Immature natural killer cell (primary cell): ENCODE measurements around the gene NLRP3. TPM values are rescaled to one million over a fixed set of nuclear protein-coding genes. Genes with fewer than 3 reads are reported as not detected.

Experiments used
- DNase-seq, 3 donors: peaks; one replicate each; pipeline ENCODE4 v3.0.0; 2022; ENCODE audit warnings: mixed read lengths in 1 of 3
- H3K27ac Mint-ChIP-seq, 6 donors: one replicate each; pipeline ENCODE4 v1.8.0; 2020; ENCODE audit warnings: mixed read lengths in 6 of 6, mild to moderate bottlenecking in 5 of 6, inconsistent platforms in 4 of 6, moderate library complexity in 3 of 6
- H3K27me3 Mint-ChIP-seq, 3 donors: one replicate each; pipeline ENCODE4 v1.8.0; 2020 to 2021; ENCODE audit warnings: low read depth in 3 of 3, mild to moderate bottlenecking in 3 of 3, mixed read lengths in 3 of 3, moderate library complexity in 3 of 3, inconsistent platforms in 1 of 3
- H3K36me3 Mint-ChIP-seq, 3 donors: one replicate each; pipeline ENCODE4 v1.8.0; 2020; ENCODE audit warnings: mixed read lengths in 3 of 3, inconsistent platforms in 2 of 3, mild to moderate bottlenecking in 2 of 3
- H3K4me1 Mint-ChIP-seq, 2 donors: one replicate each; pipeline ENCODE4 v1.8.0; 2020; ENCODE audit warnings: inconsistent platforms in 2 of 2, mild to moderate bottlenecking in 2 of 2, mixed read lengths in 2 of 2, moderate library complexity in 1 of 2
- H3K4me3 Mint-ChIP-seq, 5 donors: one replicate each; pipeline ENCODE4 v1.8.0; 2020; ENCODE audit warnings: mild to moderate bottlenecking in 5 of 5, mixed read lengths in 5 of 5, inconsistent platforms in 3 of 5, moderate library complexity in 3 of 5
- H3K9me3 Mint-ChIP-seq, 6 donors: one replicate each; pipeline ENCODE4 v1.8.0; 2020; ENCODE audit warnings: mild to moderate bottlenecking in 6 of 6, mixed read lengths in 6 of 6, inconsistent platforms in 4 of 6, moderate library complexity in 3 of 6
- polyA plus RNA-seq, 3 donors: library from polyadenylated mRNA; unstranded; fragments of 300-500 nt; fragmentation: Illumina TruSeq; gene quantifications; one replicate each; pipeline ENCODE4 v1.2.3, GENCODE V29; 2021

Gene NLRP3
- polyA plus RNA-seq, 3 donors from 2014 or later: 1.0 to 1.5 TPM; not detected in 1

DNA sequence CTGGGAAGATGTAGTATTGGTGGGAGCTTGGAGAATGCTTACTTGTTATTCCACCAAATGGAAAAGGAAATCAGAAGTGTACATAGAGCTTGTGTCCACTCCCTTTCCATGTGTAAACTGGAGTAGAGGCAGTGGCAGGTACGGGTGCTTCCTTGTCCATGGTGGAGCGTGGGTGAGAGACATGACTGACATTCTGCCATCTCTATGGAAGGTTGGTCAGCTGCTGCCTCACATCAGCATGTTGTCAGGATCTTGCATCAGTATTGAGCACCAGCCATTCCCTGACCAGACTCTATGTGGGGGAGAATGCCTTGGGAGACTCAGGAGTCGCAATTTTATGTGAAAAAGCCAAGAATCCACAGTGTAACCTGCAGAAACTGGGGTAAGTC, 19.8 kb downstream of the NLRP3 start:
- Mint-ChIP-seq H3K4me3 (no peak overlapping the region), H3K27me3 (peaks cover 0 to 2% (median 0%) of the 10 kb centered on the region in 3 donors), H3K27ac (no peak overlapping the region)

DNA sequence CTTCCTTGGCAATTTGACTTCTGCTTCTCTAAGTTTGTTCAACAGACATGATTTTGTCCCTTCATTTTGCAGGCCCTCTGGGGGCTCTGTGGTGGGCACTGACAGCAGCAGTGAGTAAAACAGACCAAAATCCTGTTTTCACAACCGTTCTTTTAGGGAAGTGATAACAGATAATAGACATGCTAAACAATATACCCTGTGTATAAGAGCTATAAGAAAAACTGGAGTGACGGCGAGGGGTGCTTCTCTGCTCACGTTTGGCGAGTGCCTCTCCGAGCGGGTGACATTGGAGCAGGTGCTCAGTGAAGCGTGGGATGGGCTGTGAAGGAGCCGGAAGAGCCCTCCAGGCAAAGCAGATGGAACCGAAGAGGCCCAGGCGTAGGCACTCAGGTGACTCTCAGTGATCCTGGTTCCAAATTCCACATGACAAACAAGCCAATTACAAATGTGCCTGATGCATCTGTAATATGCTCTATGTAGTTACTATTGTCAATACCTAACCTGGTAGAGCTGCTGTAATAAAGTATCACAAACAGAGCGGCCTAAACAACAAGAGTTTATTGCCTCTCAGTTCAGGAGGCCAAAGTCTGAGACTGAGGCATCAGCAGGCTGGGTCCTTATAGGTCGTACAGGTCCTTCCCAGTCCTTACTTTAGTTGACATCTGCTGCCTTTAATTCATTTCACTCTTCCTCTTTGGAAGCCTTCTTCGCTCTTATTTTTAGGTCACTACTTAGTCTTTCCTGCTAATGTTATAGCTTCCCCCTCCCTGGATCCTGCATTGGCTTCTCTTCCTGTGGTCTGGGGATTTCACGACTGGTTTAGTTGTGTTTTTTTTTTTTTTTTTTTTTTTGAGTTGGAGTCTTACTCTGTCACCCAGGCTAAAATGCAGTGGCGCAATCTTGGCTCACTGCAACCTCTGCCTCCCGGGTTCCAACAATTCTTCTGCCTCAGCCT, 21.9 kb downstream of the NLRP3 start:
- Mint-ChIP-seq H3K27ac (no peak overlapping the region), H3K9me3 (no peaks in the 10 kb centered on the region), H3K4me3 (no peak overlapping the region), H3K27me3 (peaks cover 0 to 2% (median 0%) of the 10 kb centered on the region in 3 donors), H3K4me1 (no peaks in the 10 kb centered on the region), H3K36me3 (peaks cover 0 to 12% (median 5%) of the 10 kb centered on the region in 3 donors)
- DNase-seq: no peak

More for the DNA sequence above, 19.8 kb downstream of the NLRP3 start:
- Mint-ChIP-seq H3K4me1 (no peaks in the 10 kb centered on the region), H3K9me3 (no peaks in the 10 kb centered on the region), H3K36me3 (peaks cover 0 to 25% (median 10%) of the 10 kb centered on the region in 3 donors)
- no peak for DNase-seq

DNA sequence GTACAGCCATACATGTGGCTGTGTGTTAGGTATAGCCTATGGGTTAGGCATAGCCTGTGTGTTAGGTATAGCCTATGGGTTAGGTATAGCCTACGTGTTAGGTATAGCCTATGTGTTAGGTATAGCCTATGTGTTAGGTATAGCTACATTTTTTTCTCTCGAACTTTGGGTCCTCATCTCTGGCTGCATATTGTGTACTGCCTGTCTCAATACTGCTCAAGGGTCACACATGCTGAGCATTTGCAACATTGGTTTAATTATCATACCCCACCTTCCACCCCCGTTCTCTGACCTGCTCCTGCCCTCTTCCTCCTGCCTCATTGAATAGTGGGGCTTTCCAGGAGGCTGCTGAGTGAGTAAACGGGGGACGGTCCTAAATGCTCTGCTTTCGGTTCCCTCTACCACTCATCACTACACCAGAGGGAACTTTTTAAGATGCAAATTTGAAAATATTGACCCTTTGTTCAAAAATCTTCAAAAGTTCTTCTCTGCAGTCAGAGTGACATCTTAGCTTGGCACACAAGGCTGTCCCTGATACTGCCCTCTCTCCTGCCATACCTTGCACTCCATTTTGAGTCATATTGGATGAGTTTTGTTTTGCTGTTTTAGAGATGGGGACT, 24.1 kb downstream of the NLRP3 start:
- H3K27me3 Mint-ChIP-seq: peaks cover 0 to 2% (median 0%) of the 10 kb centered on the region in 3 donors
- no peak overlapping the region for H3K4me3 Mint-ChIP-seq
- no peaks in the 10 kb centered on the region for H3K9me3 Mint-ChIP-seq
- H3K27ac Mint-ChIP-seq: no peak overlapping the region
- peaks cover 5 to 16% (median 10%) of the 10 kb centered on the region in 3 donors for H3K36me3 Mint-ChIP-seq
- DNase-seq: no peak
- no peaks in the 10 kb centered on the region for H3K4me1 Mint-ChIP-seq

DNA sequence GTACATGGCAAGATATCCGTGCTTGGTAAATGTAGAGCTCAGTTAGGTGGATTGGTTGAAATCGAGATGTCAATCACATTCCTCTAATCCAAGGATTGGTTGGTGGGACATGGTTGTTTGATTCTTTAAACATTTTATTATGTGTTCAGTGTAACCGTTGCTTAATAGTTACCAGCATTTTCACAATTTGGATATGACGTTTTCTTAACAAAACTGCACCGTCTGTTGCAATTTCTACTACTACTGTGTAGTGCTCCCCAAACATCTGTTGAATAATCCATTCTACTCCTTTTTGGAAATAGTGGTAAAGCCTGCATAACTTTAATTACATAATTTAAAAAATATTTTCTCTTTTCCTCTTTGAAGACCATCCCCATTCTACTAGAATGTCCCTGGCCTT, 25.6 kb downstream of the NLRP3 start:
- Mint-ChIP-seq H3K27me3 (peaks cover 0 to 2% (median 2%) of the 10 kb centered on the region in 3 donors), H3K4me3 (no peak overlapping the region), H3K9me3 (no peaks in the 10 kb centered on the region), H3K36me3 (peaks cover 11 to 29% (median 14%) of the 10 kb centered on the region in 3 donors), H3K4me1 (no peaks in the 10 kb centered on the region), H3K27ac (no peak overlapping the region)
- no peak for DNase-seq

DNA sequence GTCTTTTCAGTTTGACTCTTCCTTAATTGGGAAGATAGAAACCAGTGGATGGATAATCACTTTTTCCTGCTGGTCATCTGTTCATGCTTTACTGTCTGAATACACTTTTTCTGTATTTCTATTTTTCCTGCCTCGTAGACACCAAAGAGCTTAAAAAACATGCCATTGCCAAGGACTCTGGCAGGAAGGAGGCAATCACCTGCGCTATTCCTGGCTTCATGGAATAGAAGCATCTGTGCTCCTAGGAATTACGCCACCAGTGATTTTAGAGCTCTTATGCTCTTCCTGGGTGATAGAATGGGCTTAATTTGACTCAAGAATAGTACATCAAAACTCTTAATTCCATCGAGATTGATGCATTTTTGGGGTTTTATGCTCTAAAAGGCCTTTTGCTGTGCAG, 26.2 kb downstream of the NLRP3 start:
- Mint-ChIP-seq H3K27me3 (peaks cover 0 to 2% (median 2%) of the 10 kb centered on the region in 3 donors), H3K36me3 (peaks cover 12 to 28% (median 14%) of the 10 kb centered on the region in 3 donors), H3K9me3 (no peaks in the 10 kb centered on the region), H3K4me1 (peaks cover 0 to under 1% of the 10 kb centered on the region in 2 donors), H3K27ac (no peak overlapping the region), H3K4me3 (no peak overlapping the region)
- DNase-seq: no peak

DNA sequence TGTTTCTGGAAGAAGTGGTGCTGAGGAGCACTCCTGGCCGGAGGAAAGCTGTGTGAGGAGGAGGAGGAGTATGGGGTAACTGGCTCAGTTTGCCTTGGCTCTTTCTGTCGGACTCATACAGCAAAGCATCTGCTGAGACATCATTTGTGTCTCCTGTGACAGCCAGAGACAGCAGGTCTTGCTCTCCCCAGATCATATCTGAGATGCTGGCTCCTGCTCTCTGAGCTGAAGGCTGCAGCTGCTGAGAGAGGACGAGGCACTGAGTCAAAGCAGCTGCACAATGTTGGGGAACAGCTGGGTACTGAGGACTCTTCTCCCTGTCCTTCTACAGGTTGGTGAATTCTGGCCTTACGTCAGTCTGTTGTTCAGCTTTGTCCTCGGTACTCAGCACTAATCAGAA, 27.7 kb downstream of the NLRP3 start:
- Mint-ChIP-seq H3K27ac (no peak overlapping the region), H3K36me3 (peaks cover 16 to 27% (median 17%) of the 10 kb centered on the region in 3 donors)

DNA sequence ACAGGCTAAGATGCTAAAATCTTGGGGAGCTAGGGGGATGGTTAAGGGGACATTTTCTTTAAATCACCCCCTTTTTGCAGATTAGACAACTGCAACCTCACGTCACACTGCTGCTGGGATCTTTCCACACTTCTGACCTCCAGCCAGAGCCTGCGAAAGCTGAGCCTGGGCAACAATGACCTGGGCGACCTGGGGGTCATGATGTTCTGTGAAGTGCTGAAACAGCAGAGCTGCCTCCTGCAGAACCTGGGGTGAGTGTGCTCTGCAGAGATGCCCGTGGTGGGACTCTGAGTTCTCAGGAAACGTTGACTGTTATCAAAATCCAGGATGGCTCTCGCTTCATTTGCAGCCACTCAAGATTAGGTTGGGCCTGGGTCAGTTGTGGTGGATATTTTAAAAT, 28.6 kb downstream of the NLRP3 start:
- H3K4me3 Mint-ChIP-seq: no peak overlapping the region
- DNase-seq: no peak
- H3K27me3 Mint-ChIP-seq: peaks cover 2 to 5% (median 2%) of the 10 kb centered on the region in 3 donors
- H3K36me3 Mint-ChIP-seq: peaks cover 16 to 23% (median 19%) of the 10 kb centered on the region in 3 donors
- no peaks in the 10 kb centered on the region for H3K9me3 Mint-ChIP-seq
- peaks cover 1 to 9% of the 10 kb centered on the region in 2 donors for H3K4me1 Mint-ChIP-seq
- no peak overlapping the region for H3K27ac Mint-ChIP-seq

More for the DNA sequence above, 27.7 kb downstream of the NLRP3 start:
- Mint-ChIP-seq H3K27me3 (peaks cover 2 to 5% (median 2%) of the 10 kb centered on the region in 3 donors), H3K4me3 (no peak overlapping the region), H3K9me3 (no peaks in the 10 kb centered on the region), H3K4me1 (peaks cover 1 to 9% of the 10 kb centered on the region in 2 donors)
- no peak for DNase-seq

DNA sequence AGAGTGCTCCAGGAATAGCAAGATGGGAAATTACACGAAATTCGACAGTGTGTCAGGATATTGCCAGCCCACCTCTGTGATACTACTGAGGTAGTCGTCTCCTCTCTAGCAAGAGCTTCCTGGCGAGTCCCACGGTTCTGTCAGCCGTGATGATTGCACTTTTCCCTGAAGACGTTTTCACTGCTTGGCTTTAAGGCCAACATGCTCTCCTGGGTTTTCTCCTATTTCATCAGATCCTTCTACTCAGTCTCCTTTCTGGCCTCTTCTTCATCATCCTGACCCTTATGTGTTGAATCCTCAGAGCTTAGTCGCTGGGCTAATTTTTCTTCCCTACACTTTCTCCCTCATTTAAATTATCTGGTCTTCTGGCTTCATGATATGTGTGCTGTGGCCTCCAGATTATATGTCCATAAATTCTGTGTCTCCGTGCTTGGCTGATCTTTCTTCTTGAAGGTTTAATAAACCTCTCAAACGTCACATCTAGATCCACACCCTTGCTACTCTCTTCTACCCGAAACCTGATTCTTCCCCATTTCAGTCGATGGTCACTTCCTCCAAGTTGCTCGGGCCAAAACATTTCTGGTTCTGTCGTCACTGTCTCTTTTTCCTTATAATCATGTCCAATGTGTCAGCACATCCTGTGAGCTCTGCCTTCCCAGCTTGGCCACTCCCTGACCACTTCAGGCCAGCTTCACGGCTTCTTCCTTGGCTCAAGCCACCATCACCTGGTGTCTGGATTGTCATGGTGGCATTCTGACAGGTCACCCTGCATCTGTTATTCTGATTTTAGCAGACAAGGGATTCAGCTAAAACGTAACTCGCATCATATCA, 29.8 kb downstream of the NLRP3 start:
- H3K4me3 Mint-ChIP-seq: no peak overlapping the region
- peaks cover 2 to 5% (median 2%) of the 10 kb centered on the region in 3 donors for H3K27me3 Mint-ChIP-seq
- DNase-seq: no peak
- H3K4me1 Mint-ChIP-seq: peaks cover 1 to 9% of the 10 kb centered on the region in 2 donors
- no peaks in the 10 kb centered on the region for H3K9me3 Mint-ChIP-seq
- peaks cover 14 to 23% (median 16%) of the 10 kb centered on the region in 3 donors for H3K36me3 Mint-ChIP-seq
- H3K27ac Mint-ChIP-seq: no peak overlapping the region

DNA sequence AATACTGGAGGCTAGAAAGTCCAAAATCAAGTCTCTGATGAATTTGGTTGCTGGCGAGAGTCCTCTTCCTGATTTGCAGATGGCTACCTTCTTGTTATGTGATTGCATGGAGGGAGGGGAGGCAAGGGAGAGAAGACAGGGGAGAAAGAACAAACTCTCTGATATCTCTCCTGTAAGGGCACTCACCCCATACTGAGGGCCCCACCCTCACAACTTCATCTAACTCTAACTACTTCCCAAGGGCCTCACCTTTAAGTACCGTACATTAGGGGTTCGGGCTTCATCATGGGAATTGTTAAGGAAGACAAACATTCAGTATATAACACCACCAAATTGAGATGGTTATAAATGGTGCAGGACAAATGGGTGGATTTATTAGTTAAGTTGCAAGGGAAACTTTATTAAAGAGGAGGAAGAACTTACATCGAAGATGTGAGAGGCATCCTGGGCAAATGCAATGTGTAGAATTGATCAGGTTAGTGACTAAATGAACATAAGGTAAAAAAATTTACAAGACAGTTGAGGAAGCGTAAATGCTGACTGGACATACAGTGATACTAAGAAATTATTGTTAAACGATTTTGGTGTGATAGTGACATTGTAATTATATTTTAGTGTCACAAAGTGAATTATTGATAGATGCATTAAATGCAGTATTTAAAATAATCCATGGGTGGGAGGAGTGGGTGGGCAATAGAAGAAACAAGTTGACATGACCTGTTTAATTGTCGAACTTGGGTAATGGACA, 31.4 kb downstream of the NLRP3 start:
- H3K9me3 Mint-ChIP-seq: no peaks in the 10 kb centered on the region
- peaks cover 14 to 23% (median 16%) of the 10 kb centered on the region in 3 donors for H3K36me3 Mint-ChIP-seq
- peaks cover 2 to 9% (median 2%) of the 10 kb centered on the region in 3 donors for H3K27me3 Mint-ChIP-seq
- peak overlapping the region in 2 of 6 donors; percentile 1 to 34 for H3K27ac Mint-ChIP-seq
- H3K4me3 Mint-ChIP-seq: peak overlapping the region in 4 of 5 donors; percentile 68 to 75 (median 70)
- H3K4me1 Mint-ChIP-seq: peaks cover 1 to 9% of the 10 kb centered on the region in 2 donors
- no peak for DNase-seq

DNA sequence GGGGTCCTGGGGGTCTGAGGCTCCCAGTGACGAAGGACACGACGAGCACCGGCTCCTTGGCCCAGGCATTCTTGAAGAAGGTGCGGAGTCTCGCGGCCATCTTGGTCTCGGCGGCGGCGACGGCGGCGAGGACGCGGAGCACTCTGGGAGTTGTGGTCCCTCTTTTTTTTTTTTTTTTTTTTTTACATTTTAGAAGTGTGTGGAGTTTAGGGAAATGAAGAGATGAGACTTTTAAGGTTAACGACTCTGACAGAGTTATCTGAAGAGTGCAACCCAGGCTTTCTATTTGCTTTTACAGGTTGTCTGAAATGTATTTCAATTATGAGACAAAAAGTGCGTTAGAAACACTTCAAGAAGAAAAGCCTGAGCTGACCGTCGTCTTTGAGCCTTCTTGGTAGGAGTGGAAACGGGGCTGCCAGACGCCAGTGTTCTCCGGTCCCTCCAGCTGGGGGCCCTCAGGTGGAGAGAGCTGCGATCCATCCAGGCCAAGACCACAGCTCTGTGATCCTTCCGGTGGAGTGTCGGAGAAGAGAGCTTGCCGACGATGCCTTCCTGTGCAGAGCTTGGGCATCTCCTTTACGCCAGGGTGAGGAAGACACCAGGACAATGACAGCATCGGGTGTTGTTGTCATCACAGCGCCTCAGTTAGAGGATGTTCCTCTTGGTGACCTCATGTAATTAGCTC, 32.3 kb downstream of the NLRP3 start:
- Mint-ChIP-seq H3K27me3 (peaks cover 2 to 9% (median 2%) of the 10 kb centered on the region in 3 donors), H3K4me1 (peaks cover 1 to 9% of the 10 kb centered on the region in 2 donors), H3K4me3 (peak overlapping the region in 4 of 5 donors; percentile 68 to 75 (median 70)), H3K36me3 (peaks cover 14 to 23% (median 16%) of the 10 kb centered on the region in 3 donors), H3K9me3 (no peaks in the 10 kb centered on the region), H3K27ac (peak overlapping the region in 2 of 6 donors; percentile 36 to 52)
- peak in 2 of 3 donors; percentile 6 to 30 for DNase-seq

DNA sequence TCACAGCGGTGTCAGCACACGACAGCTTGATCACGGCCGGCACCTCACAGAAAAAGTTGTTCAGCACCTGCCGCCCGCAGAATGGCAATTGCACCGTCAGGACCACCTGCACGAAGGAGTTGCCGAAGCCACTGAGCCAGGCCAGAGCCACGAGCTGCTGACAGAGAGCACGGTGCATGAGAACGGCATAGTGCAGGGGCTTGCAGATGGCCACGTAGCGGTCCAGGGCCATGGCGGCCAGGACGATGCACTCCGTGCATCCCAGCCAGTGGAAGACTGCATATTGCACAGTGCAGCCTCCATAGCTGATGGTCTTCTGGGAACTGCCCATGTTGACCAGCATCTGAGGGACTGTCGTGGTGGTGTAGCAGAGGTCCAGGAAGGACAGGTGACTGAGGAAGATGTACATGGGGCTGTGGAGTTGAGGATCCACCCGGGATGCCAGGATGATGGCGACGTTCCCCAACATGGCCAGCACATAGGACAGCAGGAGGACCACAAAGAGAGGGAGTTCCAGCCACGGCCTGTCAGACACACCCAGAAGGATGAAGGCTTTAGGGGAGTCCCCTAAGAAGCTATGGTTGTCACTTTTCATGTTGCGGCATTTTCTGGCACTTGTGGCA, 35.5 kb downstream of the NLRP3 start:
- Mint-ChIP-seq H3K36me3 (peaks cover 5 to 7% (median 5%) of the 10 kb centered on the region in 3 donors), H3K4me3 (no peak overlapping the region), H3K27ac (peak overlapping the region in 1 of 6 donors; percentile 6), H3K9me3 (no peaks in the 10 kb centered on the region), H3K27me3 (peaks cover 0 to 12% (median 2%) of the 10 kb centered on the region in 3 donors), H3K4me1 (peaks cover 1 to 9% of the 10 kb centered on the region in 2 donors)
- no peak for DNase-seq
